ENCODE measurements around the gene ADAMTS16.

- TF ChIP-seq MYC (IDR thresholded peaks at IDR 0.05; ENCODE audit: low read depth, low read length) (no peak), POLR2A (IDR thresholded peaks at IDR 0.05; ENCODE audit: low read depth, low read length) (no peak), JUN (IDR thresholded peaks at IDR 0.05; ENCODE audit: borderline replicate concordance, insufficient read depth, insufficient read length, low read depth) (no peak), EZH2 (IDR thresholded peaks at IDR 0.05; ENCODE audit: borderline replicate concordance, low read depth, low read length, severe bottlenecking) (no peak), POLR2AphosphoS5 (IDR thresholded peaks at IDR 0.05; ENCODE audit: insufficient read depth, low read depth, low read length) (no peak), FOS (IDR thresholded peaks at IDR 0.05; ENCODE audit: borderline replicate concordance, insufficient read depth, low read length) (no peak), GATA2 (IDR thresholded peaks at IDR 0.05; ENCODE audit: insufficient read depth, insufficient read length, low read depth, low read length) (no peak)
- TF ChIP-seq, protein P1, sequence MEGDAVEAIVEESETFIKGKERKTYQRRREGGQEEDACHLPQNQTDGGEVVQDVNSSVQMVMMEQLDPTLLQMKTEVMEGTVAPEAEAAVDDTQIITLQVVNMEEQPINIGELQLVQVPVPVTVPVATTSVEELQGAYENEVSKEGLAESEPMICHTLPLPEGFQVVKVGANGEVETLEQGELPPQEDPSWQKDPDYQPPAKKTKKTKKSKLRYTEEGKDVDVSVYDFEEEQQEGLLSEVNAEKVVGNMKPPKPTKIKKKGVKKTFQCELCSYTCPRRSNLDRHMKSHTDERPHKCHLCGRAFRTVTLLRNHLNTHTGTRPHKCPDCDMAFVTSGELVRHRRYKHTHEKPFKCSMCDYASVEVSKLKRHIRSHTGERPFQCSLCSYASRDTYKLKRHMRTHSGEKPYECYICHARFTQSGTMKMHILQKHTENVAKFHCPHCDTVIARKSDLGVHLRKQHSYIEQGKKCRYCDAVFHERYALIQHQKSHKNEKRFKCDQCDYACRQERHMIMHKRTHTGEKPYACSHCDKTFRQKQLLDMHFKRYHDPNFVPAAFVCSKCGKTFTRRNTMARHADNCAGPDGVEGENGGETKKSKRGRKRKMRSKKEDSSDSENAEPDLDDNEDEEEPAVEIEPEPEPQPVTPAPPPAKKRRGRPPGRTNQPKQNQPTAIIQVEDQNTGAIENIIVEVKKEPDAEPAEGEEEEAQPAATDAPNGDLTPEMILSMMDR (IDR thresholded peaks at IDR 0.05; ENCODE audit: extremely low read depth in 1 of 2, insufficient read depth in 1 of 2, low read depth in 1 of 2, low read length in 2 of 2) = no peak
- TF ChIP-seq, protein P2, sequence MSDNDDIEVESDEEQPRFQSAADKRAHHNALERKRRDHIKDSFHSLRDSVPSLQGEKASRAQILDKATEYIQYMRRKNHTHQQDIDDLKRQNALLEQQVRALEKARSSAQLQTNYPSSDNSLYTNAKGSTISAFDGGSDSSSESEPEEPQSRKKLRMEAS (IDR thresholded peaks at IDR 0.05; ENCODE audit: insufficient read depth, insufficient read length) = no peak
Observed at GRCh38 chr5:5207828-5208227, 67.7 kb downstream of the ADAMTS16 start.

All from endothelial cell of umbilical vein (primary cell).